T1000 (cell line): ENCODE measurements around the gene GRID1.
"Not testable (repeated sequence)": the region's sequence is repeated elsewhere in the genome, so short reads cannot be mapped to it uniquely, and the experiment has no call there.

Source experiments
- DNase-seq: peaks from one replicate; lab custom pipeline; 2025; ENCODE audit warnings: mixed read lengths; lab: John Stamatoyannopoulos, UW

The GRID1 gene

DNA sequence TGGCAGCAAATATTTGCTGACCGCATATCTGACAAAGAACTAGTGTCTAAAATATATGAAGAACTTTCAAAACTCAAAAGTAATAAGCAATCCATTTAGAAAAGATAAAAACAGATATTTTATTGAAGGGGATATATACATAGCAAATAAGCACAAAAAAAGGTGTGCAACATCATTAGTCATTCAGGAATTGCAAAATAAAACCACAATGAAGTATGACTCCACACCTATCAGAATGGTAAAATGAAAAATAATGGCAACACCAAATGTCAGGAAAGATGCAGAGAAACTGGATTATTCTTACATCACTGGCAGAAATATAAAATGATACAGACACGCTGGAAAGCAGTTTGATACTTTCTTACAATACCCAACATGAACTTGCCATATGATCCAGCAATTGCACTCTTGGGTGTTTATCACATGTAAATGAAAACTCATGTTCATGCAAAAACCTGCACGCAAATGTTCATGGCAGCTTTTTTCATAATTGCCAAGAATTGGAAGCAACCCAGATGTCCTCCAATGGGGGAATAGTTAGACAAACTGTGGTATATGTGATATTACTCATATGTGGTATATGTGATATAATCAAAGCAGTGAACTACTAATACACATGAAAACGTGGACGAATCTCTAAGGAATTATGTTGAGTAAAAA is 645.5 kb downstream of the GRID1 start:
- DNase-seq: no peak

DNA sequence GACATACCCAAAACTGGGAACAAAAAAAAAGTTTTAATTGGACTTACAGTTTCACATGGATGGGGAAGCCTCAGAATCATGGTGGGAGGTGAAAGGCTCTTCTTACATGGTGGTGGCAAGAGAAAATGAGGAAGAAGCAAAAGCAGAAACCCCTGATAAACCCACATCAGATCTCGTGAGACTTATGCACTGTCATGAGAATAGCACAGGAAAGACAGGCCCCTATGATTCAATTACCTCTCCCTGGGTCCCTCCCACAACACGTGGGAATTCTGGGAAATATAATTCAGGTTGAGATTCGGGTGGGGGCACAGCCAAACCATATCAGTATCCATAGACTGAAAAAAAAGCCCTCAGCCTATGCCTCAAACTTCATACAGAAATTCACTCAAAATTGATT is 647.2 kb downstream of the GRID1 start:
- no peak for DNase-seq

DNA sequence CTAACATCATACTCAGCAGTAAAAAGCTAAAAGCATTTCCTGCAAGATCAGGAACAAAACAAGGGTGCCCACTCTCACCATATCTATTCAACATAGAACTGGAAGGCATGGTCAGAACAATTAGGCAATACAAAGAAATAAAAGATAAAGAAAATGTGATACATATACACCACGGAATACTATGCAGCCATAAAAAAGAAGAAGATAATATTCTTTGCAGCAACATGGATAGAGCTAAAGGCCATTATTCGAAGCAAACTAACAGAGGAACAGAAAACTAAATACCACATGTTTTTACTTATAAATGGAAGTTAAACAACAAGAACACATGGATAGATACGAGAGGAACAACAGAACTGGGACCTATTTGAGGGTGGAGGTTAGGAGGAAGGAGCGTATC is 652.7 kb downstream of the GRID1 start:
- no peak for DNase-seq

DNA sequence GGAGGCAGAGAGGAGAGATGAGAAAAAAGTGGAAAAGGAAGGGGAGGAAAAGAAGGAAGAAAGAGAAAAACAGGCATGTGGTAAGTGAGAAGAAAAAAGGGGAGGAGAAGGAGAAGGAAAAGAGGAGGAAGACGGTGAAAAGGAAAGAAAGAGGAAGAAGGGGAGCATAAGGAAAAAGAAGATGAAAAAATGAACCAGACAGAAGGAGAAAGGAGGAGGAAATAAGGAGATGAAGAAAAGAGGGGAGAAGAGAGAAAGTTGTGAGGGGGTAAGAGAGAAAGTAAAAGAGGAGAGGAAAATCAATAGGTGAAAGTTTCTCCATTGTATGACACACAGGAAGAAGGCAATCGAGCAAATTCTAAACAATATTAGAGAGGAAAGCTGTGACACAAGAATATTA is 663.8 kb downstream of the GRID1 start:
- no peak for DNase-seq

DNA sequence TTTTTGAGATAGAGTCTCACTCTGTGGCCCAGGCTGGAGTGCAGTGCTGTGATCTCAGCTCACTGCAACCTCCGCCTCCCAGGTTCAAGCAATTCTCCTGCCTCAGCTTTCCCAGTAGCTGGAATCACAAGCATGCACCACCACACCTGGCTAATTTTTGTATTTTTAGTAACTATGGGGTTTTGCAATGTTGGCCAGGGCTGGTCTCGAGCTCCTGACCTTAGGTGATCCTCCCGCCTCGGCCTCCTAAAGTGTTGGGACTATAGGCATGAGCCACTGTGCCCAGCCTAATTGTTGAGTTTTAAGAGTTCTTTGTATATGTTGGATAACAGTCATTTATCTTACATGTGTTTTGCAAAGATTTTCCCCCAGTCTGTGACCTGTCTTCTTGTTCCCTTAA is 667.5 kb downstream of the GRID1 start:
- not testable (repeated sequence) for DNase-seq

DNA sequence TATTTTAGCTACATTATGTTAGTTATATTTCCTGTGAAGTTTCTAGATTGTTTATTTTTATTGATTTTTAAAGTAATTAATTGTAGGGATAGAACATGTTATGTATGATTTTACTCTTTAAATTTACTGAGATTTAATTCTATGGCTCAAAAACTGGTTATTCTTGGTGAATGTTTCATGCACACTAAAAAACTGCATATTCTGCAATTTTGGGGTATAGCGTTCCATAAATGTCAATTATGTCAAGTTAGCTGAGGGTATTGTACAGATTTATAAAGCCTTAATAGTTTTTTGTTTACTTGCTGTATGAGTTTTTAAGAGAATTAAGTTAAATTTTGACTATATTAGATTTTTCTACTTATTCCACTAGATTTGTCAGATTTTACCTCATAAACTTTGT is 669.7 kb downstream of the GRID1 start:
- DNase-seq: no peak

DNA sequence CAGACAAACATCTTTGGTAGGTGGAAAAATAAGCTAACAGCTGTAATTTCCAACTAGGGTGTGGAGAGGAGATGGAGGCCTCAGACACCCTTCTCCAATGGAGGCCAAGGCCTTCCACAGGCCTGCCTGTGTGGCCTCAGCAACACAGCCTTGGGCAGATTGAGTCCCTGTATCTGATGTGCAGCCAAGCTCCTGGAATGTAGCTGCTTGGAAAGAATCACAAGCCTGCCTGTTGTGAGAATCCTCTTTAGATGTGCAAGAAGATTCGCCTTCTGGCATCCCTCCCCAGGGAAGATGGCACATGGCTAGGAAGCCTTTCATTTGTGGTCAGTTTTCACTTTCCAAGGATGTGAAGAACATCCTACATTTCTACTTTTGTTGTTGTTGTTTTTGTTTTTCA is 684.0 kb downstream of the GRID1 start:
- DNase-seq: no peak

DNA sequence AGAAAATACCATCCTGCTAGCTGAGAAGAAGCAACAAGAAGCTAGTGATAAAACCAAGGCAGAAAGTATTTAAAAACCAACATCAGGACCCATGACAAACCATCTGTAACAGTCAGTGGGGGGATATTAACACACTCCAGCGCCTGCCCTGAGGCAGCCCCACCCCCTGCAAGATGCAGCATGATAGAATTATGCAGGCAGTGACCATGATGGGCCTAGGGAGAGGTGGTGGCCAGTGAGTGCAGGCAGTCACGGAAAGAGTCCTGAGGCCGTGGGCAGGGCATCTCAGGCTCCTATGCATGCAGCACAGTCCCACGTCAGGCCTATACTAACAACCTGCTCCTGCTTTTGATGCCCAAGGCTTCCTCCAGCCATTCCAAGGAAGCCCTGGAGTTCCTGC is 686.9 kb downstream of the GRID1 start:
- no peak for DNase-seq

DNA sequence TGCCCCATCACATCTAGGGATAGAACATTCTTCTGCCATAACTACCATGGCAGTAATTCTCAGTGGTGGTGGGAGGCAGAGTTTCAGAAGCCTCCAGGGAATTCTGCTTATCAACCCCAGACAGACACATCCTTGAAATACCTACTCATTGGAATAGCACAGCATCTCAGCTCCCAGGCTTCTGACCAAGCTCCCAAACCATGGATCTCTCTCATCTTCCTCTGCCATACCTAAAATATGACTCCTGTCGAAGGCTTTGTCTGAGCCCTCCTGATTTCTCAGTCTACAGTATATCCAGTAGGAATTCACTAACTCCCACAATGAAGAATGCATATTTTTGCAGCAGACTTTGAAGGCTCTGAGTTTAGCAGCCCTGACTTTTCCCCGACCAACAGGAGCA is 687.5 kb downstream of the GRID1 start:
- DNase-seq: no peak

DNA sequence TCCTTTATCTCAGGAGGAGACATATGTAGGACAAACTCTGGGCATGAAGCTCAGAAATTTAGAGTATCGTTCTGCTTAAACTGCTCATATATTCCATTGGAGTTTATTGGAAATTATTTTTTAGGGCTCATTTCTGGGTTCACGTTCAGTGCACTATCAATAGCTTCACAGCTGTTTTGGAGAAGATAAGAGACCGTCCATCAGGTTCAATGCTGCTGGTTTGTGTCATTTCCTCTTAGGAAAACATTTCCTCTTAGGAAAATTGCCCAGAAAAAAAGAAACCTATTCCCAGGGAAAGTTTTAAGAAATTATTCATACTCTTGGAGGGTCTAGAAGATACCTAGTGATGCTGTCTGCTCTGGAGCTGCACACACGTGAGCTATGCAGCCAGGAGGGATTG is 691.7 kb downstream of the GRID1 start:
- DNase-seq: no peak

DNA sequence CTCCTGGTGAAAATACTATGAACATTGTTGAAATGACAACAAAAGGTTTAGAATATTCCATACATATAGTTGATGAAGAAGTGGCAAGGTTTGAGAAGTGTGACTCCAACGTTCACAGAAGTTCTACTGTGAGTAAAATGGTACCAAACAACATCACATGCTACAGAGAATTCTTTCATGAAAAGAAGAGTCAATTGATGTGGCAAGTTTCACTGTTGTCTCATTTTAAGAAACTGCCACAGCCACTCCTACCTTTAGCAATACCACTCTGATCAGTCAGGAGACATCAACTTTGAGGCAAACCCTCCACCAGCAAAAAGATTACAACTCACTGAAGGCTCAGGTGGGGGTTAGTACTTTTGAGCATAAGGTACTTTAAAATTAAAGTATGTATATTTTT is 693.3 kb downstream of the GRID1 start:
- no peak for DNase-seq

DNA sequence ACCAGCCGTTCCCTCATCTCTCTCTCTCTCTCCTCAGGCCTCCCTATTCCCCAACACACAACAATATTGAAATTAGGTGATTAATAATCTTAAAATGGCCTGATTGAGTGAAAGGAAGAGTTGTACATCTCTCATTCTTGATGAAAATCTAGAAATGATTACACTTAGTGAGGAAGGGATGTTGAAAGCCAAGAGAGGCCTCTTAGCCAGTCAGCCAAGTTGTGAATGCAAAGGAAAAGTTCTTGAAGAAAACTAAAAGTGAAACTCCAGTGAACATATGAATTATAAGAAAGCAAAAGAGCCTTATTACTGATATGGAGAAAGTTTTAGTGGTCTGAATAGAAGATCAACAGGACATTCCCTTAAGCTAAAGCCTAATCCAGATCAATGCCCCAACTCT is 695.1 kb downstream of the GRID1 start:
- DNase-seq: no peak

DNA sequence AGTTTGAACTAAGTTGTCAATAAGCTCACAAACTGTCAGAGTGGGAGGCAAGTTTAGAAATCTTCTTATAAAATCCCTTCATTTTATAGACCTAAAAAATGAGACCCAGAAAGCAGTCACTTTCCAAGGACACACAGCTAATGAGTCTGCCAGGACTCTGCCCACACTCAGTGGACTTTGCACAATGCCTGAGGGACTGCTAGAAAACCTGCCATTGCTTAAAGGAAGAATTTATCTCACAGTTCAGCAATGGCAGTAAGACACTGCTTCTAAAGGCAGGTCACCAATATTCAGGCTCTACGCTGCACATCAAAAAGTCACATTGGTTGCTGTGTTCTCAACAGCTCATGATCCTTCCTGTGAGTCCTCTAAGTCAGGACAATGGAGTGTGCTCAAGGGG is 698.1 kb downstream of the GRID1 start:
- DNase-seq: no peak

DNA sequence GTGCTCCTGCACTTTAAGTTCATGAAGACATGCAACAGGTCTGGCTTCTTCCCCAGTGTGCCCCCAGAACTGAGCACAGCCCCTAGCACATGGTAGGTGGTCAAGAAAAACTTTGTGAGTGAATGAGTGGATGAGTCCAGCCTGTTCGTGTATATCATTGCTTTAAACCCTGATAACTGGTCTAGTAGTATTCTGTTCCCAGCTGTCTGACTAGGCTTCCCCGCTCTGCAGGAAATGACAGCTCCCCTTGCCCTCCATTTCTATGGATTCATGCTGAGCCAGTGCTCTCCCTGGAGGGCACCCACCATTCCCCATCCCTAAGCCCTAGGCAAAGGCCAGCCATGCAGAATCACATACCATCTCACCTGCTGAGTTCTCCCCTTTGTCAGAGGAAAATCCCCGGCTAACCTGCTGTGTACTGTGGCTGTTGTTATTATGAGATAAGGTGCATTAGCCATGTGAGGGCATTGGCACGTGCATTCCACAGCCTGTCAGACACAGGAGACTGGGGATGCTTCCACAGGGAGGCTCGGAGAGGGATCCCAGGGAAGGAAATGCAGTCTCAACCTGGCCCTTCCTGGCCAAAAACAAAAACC is 698.9 kb downstream of the GRID1 start:
- no peak for DNase-seq

DNA sequence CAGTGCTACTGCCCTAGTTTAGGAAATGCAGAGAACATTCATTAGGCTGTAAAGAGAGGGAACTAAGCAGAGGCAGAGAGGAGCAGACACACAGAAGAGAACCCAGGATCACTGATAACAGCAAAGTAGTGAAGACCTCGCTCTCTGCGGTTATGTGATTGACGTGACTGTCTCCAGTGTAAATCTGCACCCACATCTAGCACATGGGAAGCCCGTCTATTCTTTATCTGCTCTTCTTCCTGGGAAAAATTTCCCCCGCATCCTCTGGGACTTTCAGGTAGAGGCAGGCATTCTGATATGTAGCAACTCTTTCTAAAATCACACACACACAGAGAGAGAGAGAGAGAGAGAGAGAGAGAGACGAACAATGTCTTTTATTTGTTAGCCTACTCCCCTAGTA is 699.6 kb downstream of the GRID1 start:
- DNase-seq: no peak

DNA sequence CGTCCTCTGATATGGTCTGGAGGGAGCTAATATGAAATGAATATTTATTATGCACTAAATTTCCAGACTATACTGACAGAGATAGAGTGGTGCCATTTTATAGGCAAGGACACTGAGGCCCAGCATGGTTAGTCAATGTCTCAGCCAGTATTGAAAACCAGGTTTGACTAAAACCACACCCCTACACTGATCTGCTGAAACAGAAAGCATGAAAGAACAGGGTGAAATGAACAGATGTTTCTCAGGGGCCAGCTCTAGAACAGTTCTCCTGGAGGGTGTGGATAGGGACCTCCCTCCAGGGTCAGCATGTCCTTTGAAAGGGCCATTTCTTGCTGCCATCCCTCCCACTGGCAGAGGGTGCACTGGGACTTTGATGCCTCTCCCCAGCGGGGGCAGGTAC is 700.5 kb downstream of the GRID1 start:
- DNase-seq: no peak

DNA sequence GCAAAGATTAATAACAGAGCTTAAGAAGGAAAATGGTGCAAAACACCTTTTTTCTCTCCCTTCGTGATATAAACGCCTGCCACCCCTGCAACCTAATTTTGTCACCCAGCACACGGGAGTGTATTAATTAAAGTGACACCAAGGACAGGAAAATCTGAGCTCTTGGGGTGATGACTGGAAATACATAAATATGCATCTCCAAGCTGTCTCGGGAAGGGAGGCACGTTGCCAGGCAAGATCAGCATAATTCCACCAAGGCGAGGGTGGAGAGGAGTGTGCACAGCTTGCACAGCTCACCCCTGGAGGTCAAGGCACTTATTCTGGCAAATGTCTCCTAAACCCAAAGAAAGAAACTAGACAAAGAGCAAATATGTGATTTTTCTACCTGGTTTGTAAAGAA is 700.9 kb downstream of the GRID1 start:
- no peak for DNase-seq

DNA sequence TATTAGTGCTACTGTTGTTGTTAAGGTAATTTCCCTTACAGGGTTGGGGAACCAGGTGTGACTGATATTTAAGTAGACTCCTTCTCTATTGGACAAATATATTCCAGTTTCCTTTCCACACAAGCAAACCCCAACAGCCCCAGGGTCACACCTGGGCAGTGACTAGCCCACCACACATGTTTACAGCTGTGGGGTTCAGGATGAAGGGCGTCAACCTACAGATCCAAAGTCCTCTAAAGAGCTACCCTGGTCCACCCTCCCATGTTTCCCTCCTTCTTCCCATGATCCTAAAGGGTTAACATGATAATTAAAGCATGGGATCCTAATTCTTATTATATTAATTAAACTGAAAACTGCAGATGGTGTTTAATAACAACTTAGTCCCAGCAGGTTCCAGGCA is 701.5 kb downstream of the GRID1 start:
- no peak for DNase-seq

DNA sequence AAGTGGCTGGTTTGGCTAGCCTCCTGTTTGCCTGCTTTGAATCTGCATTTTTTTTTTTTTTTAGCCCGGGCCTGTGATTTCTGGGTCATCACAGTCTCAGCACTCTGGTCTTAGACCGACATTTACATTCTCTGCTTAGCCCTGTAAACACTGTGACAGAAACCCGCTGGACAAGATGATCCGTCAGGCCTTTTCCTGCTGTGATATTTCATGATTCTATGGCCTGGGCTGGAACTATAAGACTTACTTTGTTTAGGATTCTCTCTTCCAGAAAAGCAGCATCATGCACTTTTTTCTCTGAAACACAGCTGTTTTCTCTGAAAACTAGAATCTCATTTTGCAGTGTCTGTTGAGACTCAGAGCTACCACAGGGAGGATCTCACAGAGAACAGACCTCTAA is 705.5 kb downstream of the GRID1 start:
- DNase-seq: no peak

DNA sequence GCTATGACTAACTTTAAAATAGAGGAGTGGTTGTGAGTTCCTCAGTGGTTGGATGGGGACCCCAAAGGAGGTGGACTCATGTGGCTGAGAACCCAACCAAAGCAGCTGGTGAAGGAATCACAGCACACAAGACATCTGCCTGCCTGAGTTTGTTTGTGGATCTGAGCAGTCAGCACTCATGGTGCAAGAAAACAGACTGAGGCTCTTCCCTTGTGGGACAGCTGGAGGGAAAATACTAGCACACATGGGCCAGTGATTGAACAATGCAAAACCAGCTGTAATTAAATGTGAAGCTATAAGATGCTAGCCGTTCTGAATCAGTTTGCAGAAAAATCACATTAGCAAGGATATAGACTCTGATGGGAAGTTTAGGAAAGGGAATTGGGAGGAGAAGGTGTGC is 707.3 kb downstream of the GRID1 start:
- no peak for DNase-seq

DNA sequence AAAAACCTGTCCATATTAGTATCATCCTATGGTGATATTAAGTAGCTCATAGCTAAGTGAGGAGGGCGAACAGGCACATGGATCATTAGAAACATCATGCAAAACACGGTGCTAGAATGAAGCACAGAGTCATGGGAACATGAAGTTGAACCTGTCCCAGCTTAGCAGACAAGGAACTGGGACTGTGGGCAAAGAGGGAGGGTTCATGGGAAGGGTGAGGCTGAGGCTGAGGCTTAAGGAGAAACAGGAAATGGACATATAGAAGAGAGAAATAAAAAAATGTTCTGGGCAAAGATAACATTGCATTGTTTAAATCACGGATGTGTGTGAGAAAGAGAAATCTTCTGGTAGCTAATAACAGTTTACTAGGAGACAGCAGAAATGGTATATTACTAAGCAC is 708.1 kb downstream of the GRID1 start:
- DNase-seq: no peak

DNA sequence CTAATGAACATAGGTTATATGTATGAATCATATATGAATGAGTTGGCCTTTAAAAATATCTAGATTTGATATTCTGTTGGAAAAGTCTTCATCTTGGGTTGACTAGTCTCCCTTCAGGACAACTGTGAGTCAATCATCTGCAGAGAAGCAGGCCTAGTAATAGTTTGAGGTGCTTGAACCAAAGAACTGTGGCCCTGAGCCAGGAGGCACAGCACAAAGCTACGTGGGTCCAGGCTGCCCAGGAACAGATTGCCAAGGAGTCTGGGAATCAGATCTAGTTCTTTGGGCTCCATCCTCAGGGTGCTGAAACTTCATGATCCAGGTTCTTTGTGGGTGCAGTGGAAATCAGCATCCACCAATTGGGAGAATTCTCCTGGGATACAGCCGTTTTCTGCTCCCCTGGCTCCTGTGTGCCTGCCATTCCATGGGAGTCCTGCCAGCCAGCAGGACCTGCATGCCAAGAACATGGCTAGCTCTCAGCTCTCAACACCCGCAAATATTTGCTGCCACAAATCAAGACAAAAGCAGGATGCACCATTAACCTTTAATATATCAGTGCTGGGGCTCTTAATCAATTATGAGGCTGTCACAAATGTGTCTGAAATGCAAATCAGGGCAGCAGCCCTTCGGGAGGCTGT is 709.0 kb downstream of the GRID1 start:
- DNase-seq: no peak

DNA sequence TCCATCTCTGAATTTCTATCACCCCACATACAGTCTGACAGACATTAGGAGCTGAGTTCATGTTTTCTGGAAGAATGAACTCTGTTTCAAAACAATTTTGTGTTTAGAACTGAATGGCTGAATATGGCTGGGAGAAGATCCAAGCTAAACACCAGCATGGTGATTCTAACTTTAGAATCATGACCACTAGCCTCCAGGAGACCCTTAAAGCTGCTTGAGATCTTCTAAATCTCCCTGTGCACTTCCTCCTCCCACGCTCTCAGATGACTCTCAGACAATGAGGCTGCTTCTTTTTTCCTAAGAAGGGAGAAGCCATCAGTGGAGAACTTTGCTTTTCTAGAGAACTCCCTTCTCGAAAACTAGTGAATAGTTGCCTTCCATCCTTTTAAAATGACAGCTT is 711.2 kb downstream of the GRID1 start:
- DNase-seq: no peak

DNA sequence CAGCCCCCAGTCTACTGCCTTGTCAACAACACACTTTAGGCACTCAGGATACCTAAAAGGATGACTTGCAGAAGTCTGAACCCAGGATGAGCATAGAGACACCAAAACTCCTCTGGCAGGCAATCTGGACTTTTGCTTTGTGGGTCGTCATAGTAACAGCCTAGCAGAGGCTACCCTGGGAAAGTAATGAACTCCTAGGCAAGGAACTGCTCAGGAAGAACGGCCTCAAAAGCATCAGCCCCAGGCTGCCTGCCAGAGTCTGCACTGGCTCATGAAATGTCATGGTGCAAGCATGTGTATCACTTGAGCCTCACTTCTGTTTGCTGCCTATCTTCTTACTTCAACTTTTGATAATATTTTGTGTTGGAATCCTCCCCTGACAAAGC is 715.1 kb downstream of the GRID1 start:
- DNase-seq: no peak
